HPDE6-E6E7 (cell line): ENCODE results near the gene SLC1A4.
"Not testable (repeated sequence)": the region's sequence is repeated elsewhere in the genome, so short reads cannot be mapped to it uniquely, and the experiment has no call there.

Experiments used
- DNase-seq: peaks from one replicate; pipeline ENCODE4 v3.0.0; 2011; ENCODE audit warnings: missing footprints; ENCODE audit errors: extremely low spot score

The SLC1A4 gene

GRCh38 chr2:64963719-64964118, 25.5 kb upstream of the SLC1A4 start:
- no peak for DNase-seq

- no peak for DNase-seq
These were observed 23.2 kb upstream of the SLC1A4 start for GRCh38 chr2:64966017-64966416.

- DNase-seq, result no peak
These were observed 22.4 kb upstream of the SLC1A4 start for GRCh38 chr2:64966839-64967238.

- no peak for DNase-seq
These were observed 21.6 kb upstream of the SLC1A4 start for GRCh38 chr2:64967601-64968000.

GRCh38 chr2:64969086-64969485, 20.1 kb upstream of the SLC1A4 start:
- not testable (repeated sequence) for DNase-seq

- no peak for DNase-seq
These were observed 18.7 kb upstream of the SLC1A4 start for GRCh38 chr2:64970495-64970894.

- no peak for DNase-seq
These were observed 16.8 kb upstream of the SLC1A4 start for GRCh38 chr2:64972426-64972825.

- no peak for DNase-seq
These were observed 16.3 kb upstream of the SLC1A4 start for GRCh38 chr2:64972876-64973275.

- no peak for DNase-seq
These were observed 13.9 kb upstream of the SLC1A4 start for GRCh38 chr2:64975232-64975821.

- DNase-seq, result no peak
These were observed 12.9 kb upstream of the SLC1A4 start for GRCh38 chr2:64976276-64976675.

GRCh38 chr2:64978514-64979268, 10.5 kb upstream of the SLC1A4 start:
- no peak for DNase-seq

GRCh38 chr2:64979744-64980143, 9.5 kb upstream of the SLC1A4 start:
- peak; percentile 63 for DNase-seq

GRCh38 chr2:64980183-64980582, 9.0 kb upstream of the SLC1A4 start:
- DNase-seq, result no peak

GRCh38 chr2:64982311-64982857, 6.8 kb upstream of the SLC1A4 start:
- no peak for DNase-seq

- no peak for DNase-seq
These were observed 6.3 kb upstream of the SLC1A4 start for GRCh38 chr2:64982932-64983331.

- no peak for DNase-seq
These were observed 3.8 kb upstream of the SLC1A4 start for GRCh38 chr2:64985447-64985846.

- no peak for DNase-seq
These were observed 1.9 kb upstream of the SLC1A4 start for GRCh38 chr2:64987001-64987955.

- no peak for DNase-seq
These were observed 1.2 kb upstream of the SLC1A4 start for GRCh38 chr2:64987956-64988419.

- DNase-seq, result peak; percentile 86
These were observed 626 bp upstream of the SLC1A4 start for GRCh38 chr2:64988420-64989125.

GRCh38 chr2:64989982-64990614, 899 bp downstream of the SLC1A4 start:
- no peak for DNase-seq

GRCh38 chr2:64990876-64991275, 1.7 kb downstream of the SLC1A4 start:
- DNase-seq, result no peak
